HT1080 (cell line): ENCODE data around the gene ADGB. TPM values are rescaled to one million over a fixed set of nuclear protein-coding genes. Genes with fewer than 3 reads are reported as not detected.
"Not testable (repeated sequence)": the region's sequence is repeated elsewhere in the genome, so short reads cannot be mapped to it uniquely, and the experiment has no call there.

Source experiments
- DNase-seq: peaks from one replicate; pipeline ENCODE4 v3.0.0-alpha.2; 2015; ENCODE audit warnings: low read depth
- total RNA-seq: library from RNA; depleted of rRNA; stranded (reverse); fragments of >200 nt; shearing (Covaris generic); gene quantifications from 2 replicates; pipeline ENCODE4 v1.2.3, GENCODE V29; 2014

ADGB gene
- total RNA-seq, 1 experiment from 2014 or later = not detected

DNA sequence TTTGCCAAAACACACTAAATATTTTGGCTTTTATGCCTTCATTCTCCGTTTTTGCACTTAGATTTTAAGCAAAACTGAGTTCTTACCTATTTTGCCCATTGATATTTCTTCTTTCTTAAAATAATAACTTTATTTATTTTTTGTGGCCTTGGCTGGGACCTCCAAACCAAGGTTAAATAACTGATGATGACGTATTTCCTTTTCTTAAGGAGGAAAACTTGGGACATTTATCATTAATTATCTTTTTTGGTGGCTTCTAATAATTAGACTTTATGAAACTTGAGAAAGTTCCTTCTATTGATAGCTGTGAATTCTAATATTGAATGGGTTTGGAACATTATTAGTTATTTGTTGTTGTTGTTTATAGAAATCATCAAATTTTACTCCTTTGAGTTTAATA lies 154.5 kb downstream of the ADGB start:
- DNase-seq = no peak

DNA sequence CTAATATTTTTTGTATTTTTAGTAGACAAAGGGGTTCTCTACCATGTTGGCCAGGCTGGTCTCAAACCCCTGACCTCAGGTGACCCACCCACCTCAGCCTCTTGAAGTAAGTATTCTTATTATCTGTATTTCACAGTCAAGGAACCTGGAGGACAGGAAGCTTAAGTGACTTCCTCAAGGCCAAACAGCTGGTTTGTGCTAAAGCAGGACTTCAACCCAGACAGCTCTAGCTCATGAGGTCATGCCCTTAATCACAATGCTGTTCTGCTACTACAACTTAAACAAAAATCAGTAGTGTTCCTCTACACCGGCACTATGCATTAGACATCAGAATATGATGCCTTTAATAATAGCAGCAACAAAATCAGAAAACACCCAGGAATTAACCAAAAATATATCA lies 168.9 kb downstream of the ADGB start:
- no peak for DNase-seq

- DNase-seq = no peak
Observed at GRCh38 chr6:146768722-146769121, 169.9 kb downstream of the ADGB start.

DNA sequence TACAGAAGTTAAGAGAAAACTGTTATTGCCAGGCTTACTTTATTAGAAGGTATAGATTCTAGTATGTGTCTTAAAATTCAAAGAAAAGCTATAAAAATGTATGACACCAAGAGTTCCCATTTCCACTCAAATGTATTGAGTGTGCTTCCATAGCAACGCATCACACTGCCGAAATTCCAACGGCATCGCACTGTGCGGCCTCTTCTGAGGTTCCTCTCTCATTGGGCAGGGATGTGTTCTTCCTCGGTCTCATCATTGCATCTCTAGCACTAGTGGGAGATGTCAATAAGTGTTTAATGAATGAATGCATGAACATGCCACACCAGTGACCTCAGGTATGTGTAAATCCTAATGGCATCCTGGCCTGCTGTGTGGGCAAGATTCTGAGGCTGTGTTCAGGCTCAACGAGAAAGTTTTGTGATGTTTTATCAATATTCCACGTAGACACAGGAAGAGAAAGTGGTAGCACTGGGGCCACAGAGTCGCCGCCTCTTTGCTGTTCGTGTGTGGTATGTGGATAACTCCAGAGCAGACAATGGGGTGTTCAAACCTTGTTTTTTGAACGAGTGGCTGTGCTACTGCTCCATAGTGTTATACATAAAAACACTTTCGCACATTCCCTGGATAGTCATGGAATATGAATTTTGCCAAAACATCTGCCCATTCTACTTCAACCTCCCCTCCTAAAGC lies 171.6 kb downstream of the ADGB start:
- DNase-seq = no peak

GRCh38 chr6:146770965-146771735 lies 172.4 kb downstream of the ADGB start:
- no peak for DNase-seq

- DNase-seq = peak; percentile 10
Observed at GRCh38 chr6:146775220-146775619, 176.4 kb downstream of the ADGB start.

DNA sequence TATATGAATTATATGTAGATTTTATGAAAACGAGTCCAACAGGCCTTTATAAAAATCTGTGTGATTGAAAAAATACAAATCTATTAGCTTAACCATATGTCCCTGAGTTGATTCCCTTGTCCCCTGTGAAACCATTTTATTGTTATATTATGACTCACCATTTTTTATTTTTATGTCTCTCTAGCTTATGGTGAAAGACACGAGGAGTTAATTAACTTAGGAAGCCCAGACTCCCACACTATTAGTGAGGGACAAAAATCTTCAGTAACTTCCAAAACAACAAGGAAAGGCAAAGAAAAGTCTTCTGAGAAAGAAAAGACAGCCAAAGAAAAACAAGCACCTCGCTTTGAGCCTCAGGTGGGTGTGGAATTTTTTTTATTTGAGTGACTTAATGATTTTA lies 183.1 kb downstream of the ADGB start:
- no peak for DNase-seq

GRCh38 chr6:146785001-146785585 lies 186.3 kb downstream of the ADGB start:
- DNase-seq = peak; percentile 45

DNA sequence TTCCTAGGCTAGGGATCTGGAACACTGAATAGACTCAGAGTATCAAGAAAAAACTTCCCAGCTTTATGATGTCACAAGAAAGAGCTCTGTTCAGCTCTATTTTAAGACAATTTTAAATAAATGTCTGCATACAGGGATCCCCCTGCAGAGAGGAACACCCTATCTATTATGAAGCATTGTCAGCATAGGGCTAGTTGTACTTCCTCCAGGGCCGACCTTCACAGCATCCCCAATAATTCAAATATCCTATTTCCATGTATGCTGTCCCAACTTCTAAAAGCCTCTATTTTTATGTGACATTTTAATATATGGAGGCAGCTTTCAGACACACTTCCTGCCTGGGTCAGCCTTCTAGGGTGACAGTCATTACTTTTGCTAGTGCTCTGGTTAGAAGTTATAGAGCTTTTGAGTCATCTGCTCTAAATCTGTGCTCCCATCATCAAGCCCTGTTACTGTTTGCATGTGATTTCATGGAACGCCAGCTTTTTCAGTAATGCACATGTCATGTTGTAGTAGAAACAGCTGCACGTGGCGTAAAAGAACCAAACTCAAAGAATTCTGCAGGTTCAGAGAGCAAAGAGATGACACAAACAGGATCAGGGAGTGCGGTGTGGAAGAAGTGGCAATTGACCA lies 189.2 kb downstream of the ADGB start:
- DNase-seq = no peak

DNA sequence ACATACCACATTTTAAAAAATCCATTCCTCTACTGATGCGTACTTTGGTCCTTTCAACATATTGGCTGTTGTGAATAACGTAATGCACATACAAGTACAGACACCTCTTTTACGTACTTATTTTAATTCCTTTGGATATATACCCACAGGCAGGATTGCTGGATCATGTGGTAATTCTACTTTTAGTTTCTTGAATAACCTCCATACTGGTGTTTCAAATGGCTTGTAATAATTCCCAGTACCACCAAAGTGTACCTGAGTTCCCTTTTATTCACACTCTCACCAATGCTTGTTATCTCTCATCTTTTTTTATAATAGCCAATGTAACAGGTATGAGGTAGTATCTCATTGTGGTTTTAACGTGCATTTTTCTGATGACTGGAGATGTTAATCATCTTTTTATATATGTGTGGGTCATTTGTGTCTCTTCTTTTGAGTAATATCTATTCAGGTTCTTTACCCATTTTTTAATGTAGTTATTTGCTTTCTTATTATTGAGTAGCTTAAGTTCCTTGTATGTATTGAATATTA lies 191.9 kb downstream of the ADGB start:
- no peak for DNase-seq

- no peak for DNase-seq
Observed at GRCh38 chr6:146791930-146792329, 193.2 kb downstream of the ADGB start.

DNA sequence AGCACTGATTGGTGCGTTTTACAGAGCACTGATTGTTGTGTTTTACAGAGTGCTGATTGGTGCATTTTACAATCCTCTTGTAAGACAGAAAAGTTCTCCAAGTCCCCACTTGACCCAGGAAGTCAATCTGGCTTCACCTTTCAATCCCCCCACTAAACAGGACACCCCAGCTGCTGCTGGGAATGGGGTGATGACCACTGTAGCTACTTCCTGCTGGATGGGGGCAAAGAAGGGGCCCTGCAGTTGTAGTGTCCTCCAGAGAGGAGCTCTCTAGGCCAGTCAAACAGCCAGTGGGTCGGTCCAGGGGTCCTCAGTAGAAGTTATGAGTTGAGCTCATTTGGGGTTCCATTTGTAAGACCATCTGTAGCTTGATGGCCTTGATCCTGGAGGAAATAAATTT lies 194.4 kb downstream of the ADGB start:
- DNase-seq = not testable (repeated sequence)

- DNase-seq = no peak
Observed at GRCh38 chr6:146795479-146796133, 196.8 kb downstream of the ADGB start.

DNA sequence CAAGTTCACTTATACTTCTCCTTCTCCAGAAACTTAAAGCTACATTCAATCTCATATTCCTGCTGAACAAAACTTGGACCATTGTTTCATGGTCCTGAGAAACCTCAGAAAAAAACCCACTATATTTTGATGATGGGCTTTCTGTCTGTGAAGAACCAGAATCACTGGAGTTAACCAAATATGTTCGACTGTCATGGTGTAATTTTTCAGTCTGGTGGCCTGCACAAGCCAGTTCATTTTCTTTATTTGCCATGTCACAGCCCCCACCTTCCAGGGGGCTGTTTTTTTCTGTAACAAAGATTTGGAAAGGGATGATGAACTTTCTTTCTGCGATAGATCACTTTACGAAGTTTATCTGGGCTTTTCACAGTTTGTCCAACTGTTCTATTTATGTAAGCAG lies 204.4 kb downstream of the ADGB start:
- not testable (repeated sequence) for DNase-seq

DNA sequence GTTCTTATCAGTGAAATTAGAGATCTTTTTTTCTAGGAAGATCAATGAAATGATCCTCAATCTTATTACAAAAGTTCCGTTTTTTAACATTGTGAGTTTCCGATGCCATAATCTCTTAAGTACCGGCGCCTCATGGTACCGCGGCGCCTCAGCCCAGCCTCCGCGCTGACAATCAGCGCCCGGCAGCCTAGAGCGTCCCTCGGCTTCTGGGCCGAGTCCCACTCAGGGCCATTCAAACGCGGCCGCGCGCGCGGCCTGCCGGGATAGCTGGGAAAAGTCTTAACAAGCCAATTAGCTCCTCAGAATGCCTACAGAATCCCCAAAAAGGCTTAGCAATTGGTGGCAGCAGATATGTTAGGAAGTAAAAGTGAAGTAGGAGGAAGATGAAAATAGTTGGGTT lies 204.8 kb downstream of the ADGB start:
- no peak for DNase-seq

DNA sequence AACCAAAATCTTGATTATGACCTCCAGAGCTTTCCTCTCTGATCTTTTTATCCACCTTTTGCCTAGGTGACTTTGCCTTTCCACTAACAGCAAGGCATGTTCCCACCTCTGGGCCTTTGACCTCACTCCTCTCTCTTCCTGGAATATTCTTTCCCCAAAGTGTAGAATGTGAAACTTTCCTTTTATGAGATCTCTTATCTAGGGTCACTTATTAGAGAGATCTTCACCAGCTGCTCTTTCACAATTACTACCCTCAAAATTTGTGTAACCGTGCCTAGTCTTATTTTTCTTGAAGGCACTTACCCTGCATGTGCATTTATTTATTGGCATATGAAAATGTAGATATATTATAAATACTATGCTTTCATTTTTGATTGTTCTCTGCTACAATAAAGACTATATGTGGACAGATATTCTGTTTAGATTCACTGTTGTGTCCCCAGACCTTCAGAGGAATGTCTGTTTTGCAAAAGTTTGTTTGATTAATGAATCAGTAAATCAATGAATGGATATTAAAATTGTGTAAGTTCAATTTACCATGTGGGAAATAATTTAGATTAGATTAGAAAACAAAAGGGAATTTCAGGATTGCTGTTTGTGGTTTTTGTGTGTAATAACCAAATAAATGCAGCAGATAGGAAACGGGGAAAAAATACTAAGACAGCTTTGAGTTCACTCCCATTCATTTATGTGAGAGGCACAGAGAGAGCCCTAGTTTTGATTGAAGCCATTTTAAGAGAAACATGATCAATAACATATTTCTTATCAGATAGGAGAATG lies 207.0 kb downstream of the ADGB start:
- no peak for DNase-seq

GRCh38 chr6:146809014-146809413 lies 210.2 kb downstream of the ADGB start:
- not testable (repeated sequence) for DNase-seq

- DNase-seq = not testable (repeated sequence)
Observed at GRCh38 chr6:146812811-146813321, 214.1 kb downstream of the ADGB start.

- DNase-seq = no peak
Observed at GRCh38 chr6:146813554-146813953, 214.8 kb downstream of the ADGB start.

DNA sequence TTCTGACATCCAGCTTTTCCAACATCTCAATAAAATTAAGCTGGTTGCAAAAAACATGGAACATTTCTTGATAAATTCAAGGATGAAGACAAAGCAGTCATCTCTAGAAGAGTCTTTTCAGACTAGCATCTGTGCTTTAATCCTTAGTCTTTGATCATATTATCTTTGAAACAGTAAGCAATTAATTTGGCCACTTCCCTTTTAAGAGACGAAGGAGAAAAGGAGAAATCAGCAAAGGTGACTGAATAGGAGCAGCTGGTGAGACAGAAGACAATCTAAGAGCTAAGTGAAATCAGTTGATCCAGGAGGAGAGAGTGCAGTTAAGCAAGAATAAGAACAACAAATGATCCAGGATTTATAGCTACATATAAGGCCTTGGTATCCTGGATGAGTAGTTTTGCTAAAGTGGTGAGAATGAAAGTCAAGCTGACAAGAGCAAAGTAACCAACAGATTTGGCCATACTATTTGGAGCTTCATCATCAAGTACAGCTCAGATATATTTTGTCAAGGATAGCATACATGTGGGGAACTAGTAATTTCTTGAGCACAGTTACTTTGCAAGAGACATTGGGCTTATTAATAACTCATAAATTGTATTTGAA lies 215.5 kb downstream of the ADGB start:
- no peak for DNase-seq
